GM12878 (cell line): ENCODE data around the gene C2orf69. TPM values are rescaled to one million over a fixed set of nuclear protein-coding genes. Genes with fewer than 3 reads are reported as not detected.

ENCODE experiments used
- CEBPZ ChIP-seq: fragments of 150-350 bp; IDR thresholded peaks from 2 replicates; pipeline ENCODE4 v1.6.1; 2016; ENCODE audit warnings: low read depth, low read length
- IKZF1 ChIP-seq: fragments of 450-650 bp; conservative IDR thresholded peaks from 2 replicates; pipeline ENCODE4 v1.6.1; 2017; ENCODE audit warnings: antibody characterized with exemption, mild to moderate bottlenecking
- IKZF2 ChIP-seq, 2 experiments: fragments of 450-650 bp; IDR thresholded peaks; 2 replicates each; pipeline ENCODE4 v1.6.1; 2017; ENCODE audit warnings: mild to moderate bottlenecking in 2 of 2, moderate library complexity in 2 of 2
- MEF2B ChIP-seq: fragments of 450-650 bp; IDR thresholded peaks from 2 replicates; pipeline ENCODE4 v1.6.1; 2018; ENCODE audit warnings: mild to moderate bottlenecking, moderate library complexity; ENCODE audit not compliant: partially characterized antibody, poor library complexity, severe bottlenecking
- MTA3 ChIP-seq: IDR thresholded peaks from 2 replicates; pipeline ENCODE4 v1.6.1; 2012; ENCODE audit warnings: low read length, inconsistent platforms, borderline replicate concordance
- NR2C2 ChIP-seq: IDR thresholded peaks from 2 replicates; pipeline ENCODE4 v1.6.1; 2011; ENCODE audit warnings: borderline replicate concordance, low read depth; ENCODE audit not compliant: control insufficient read depth, insufficient read length
- SREBF2 ChIP-seq: IDR thresholded peaks from 2 replicates; pipeline ENCODE4 v1.6.1; 2012; ENCODE audit warnings: mild to moderate bottlenecking, low read length
- ZNF24 ChIP-seq: fragments of 450-650 bp; IDR thresholded peaks from 2 replicates; pipeline ENCODE4 v1.6.1; 2017; ENCODE audit warnings: antibody characterized with exemption, mild to moderate bottlenecking
- ZSCAN29 ChIP-seq: fragments of 450-650 bp; IDR thresholded peaks from 2 replicates; pipeline ENCODE4 v1.6.1; 2017; ENCODE audit warnings: mild to moderate bottlenecking, moderate library complexity
- polyA plus RNA-seq, 11 experiments: library from polyadenylated mRNA; depleted of rRNA in 4 of 11; unstranded in 6 of 11; stranded (reverse) in 5 of 11; fragments of >200 nt; fragmentation: Nextera tagmentation in 4 of 11; fragmentation: Illumina TruSeq in 1 of 11; extraction: Ambion mirVana in 4 of 11; extraction: Trizol in 1 of 11; gene quantifications; 1 replicate in 1 of 11; 2 replicates in 10 of 11; pipeline versions ENCODE4 v1.2.1 to v1.2.3, GENCODE V29; 2011 to 2016; ENCODE audit warnings: inconsistent platforms in 2 of 11, missing spikeins in 2 of 11, low read depth in 1 of 11
- total RNA-seq, 4 experiments: library from RNA; depleted of rRNA in 3 of 4; stranded (reverse); fragments of >200 nt in 3 of 4; fragmentation: Illumina TruSeq in 1 of 4; extraction: Trizol in 1 of 4; gene quantifications; 2 replicates each; pipeline versions ENCODE4 v1.2.1 to v1.2.3, GENCODE V29; 2013 to 2021
- TF ChIP-seq, protein P1 (sequence below): IDR thresholded peaks from 2 replicates; pipeline ENCODE4 v1.6.1; 2012; ENCODE audit warnings: low read length, inconsistent platforms
- TF ChIP-seq, protein P2 (sequence below): fragments of 450-650 bp; formaldehyde crosslinking; IDR thresholded peaks from 2 replicates; pipeline ENCODE4 v1.4.0; 2020; ENCODE audit warnings: mild to moderate bottlenecking, moderate library complexity
- TF ChIP-seq, protein P3 (sequence below), 3 experiments: IDR thresholded peaks in 2 of 3; conservative IDR thresholded peaks in 1 of 3; 2 replicates each; pipeline ENCODE4 v1.5.1; 2011; ENCODE audit warnings: low read depth in 3 of 3, low read length in 3 of 3, mild to moderate bottlenecking in 3 of 3, control low read depth in 2 of 3, moderate library complexity in 2 of 3, inconsistent platforms in 1 of 3, mixed read lengths in 1 of 3; ENCODE audit not compliant: control insufficient read depth in 2 of 3, insufficient read depth in 1 of 3; ENCODE audit errors: extremely low read depth in 1 of 3
- TF ChIP-seq, protein P4 (sequence below): fragments of 450-650 bp; IDR thresholded peaks from 2 replicates; pipeline ENCODE4 v1.6.1; 2018; ENCODE audit warnings: mild to moderate bottlenecking, low read depth, moderate library complexity; ENCODE audit not compliant: partially characterized antibody

The C2orf69 gene
- total and polyA plus RNA-seq, 10 of the 15 experiments (the other 5 are each of a cell fraction or from before 2014, with no cell fraction given), result 6.3 to 20.3 (median 11.1) TPM

- TF ChIP-seq, protein P1, sequence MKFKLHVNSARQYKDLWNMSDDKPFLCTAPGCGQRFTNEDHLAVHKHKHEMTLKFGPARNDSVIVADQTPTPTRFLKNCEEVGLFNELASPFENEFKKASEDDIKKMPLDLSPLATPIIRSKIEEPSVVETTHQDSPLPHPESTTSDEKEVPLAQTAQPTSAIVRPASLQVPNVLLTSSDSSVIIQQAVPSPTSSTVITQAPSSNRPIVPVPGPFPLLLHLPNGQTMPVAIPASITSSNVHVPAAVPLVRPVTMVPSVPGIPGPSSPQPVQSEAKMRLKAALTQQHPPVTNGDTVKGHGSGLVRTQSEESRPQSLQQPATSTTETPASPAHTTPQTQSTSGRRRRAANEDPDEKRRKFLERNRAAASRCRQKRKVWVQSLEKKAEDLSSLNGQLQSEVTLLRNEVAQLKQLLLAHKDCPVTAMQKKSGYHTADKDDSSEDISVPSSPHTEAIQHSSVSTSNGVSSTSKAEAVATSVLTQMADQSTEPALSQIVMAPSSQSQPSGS, result no peak
- TF ChIP-seq SREBF2 (no peak), ZNF24 (no peak), IKZF2 (IDR thresholded peaks at IDR 0.05) (peak; percentile 89 to 95), NR2C2 (peak; percentile 96), MTA3 (no peak), IKZF1 (peak; percentile 99), MEF2B (peak; percentile 61), ZSCAN29 (peak; percentile 85; the same call in 1 of the 2 replicates), CEBPZ (no peak)
- TF ChIP-seq, protein P2, sequence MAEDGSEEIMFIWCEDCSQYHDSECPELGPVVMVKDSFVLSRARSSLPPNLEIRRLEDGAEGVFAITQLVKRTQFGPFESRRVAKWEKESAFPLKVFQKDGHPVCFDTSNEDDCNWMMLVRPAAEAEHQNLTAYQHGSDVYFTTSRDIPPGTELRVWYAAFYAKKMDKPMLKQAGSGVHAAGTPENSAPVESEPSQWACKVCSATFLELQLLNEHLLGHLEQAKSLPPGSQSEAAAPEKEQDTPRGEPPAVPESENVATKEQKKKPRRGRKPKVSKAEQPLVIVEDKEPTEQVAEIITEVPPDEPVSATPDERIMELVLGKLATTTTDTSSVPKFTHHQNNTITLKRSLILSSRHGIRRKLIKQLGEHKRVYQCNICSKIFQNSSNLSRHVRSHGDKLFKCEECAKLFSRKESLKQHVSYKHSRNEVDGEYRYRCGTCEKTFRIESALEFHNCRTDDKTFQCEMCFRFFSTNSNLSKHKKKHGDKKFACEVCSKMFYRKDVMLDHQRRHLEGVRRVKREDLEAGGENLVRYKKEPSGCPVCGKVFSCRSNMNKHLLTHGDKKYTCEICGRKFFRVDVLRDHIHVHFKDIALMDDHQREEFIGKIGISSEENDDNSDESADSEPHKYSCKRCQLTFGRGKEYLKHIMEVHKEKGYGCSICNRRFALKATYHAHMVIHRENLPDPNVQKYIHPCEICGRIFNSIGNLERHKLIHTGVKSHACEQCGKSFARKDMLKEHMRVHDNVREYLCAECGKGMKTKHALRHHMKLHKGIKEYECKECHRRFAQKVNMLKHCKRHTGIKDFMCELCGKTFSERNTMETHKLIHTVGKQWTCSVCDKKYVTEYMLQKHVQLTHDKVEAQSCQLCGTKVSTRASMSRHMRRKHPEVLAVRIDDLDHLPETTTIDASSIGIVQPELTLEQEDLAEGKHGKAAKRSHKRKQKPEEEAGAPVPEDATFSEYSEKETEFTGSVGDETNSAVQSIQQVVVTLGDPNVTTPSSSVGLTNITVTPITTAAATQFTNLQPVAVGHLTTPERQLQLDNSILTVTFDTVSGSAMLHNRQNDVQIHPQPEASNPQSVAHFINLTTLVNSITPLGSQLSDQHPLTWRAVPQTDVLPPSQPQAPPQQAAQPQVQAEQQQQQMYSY (CRISPR knock-in tag), result no peak
- TF ChIP-seq, protein P3, sequence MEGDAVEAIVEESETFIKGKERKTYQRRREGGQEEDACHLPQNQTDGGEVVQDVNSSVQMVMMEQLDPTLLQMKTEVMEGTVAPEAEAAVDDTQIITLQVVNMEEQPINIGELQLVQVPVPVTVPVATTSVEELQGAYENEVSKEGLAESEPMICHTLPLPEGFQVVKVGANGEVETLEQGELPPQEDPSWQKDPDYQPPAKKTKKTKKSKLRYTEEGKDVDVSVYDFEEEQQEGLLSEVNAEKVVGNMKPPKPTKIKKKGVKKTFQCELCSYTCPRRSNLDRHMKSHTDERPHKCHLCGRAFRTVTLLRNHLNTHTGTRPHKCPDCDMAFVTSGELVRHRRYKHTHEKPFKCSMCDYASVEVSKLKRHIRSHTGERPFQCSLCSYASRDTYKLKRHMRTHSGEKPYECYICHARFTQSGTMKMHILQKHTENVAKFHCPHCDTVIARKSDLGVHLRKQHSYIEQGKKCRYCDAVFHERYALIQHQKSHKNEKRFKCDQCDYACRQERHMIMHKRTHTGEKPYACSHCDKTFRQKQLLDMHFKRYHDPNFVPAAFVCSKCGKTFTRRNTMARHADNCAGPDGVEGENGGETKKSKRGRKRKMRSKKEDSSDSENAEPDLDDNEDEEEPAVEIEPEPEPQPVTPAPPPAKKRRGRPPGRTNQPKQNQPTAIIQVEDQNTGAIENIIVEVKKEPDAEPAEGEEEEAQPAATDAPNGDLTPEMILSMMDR (IDR thresholded peaks at IDR 0.05 in 2 of 3, conservative IDR thresholded peaks at IDR 0.05 in 1 of 3; ENCODE audit: control insufficient read depth in 2 of 3, extremely low read depth in 1 of 3, insufficient read depth in 1 of 3, low read depth in 3 of 3, low read length in 3 of 3), result peak in 2 of 3 experiments; percentile 12 to 21; a peak in 2 of 6 replicates
- TF ChIP-seq, protein P4, sequence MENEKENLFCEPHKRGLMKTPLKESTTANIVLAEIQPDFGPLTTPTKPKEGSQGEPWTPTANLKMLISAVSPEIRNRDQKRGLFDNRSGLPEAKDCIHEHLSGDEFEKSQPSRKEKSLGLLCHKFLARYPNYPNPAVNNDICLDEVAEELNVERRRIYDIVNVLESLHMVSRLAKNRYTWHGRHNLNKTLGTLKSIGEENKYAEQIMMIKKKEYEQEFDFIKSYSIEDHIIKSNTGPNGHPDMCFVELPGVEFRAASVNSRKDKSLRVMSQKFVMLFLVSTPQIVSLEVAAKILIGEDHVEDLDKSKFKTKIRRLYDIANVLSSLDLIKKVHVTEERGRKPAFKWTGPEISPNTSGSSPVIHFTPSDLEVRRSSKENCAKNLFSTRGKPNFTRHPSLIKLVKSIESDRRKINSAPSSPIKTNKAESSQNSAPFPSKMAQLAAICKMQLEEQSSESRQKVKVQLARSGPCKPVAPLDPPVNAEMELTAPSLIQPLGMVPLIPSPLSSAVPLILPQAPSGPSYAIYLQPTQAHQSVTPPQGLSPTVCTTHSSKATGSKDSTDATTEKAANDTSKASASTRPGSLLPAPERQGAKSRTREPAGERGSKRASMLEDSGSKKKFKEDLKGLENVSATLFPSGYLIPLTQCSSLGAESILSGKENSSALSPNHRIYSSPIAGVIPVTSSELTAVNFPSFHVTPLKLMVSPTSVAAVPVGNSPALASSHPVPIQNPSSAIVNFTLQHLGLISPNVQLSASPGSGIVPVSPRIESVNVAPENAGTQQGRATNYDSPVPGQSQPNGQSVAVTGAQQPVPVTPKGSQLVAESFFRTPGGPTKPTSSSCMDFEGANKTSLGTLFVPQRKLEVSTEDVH, result peak; percentile 92
These were observed 44.4 kb downstream of the C2orf69 start, which contains the start of the genes MAIP1 and TYW5 (continued) for GRCh38 chr2:199955339-199956061.
